Endometrium (tissue), 2 donors: ENCODE results near the gene TAF6.
"Not testable (repeated sequence)": the region's sequence is repeated elsewhere in the genome, so short reads cannot be mapped to it uniquely, and the experiment has no call there.

Experiments
- FAIRE-seq: peaks from 2 replicates; lab custom pipeline; 2012; peaks lifted over from hg19 to GRCh38; lab: Jason Lieb, UNC
- donor health status: control.
- donor health status: control.

TAF6 gene

DNA sequence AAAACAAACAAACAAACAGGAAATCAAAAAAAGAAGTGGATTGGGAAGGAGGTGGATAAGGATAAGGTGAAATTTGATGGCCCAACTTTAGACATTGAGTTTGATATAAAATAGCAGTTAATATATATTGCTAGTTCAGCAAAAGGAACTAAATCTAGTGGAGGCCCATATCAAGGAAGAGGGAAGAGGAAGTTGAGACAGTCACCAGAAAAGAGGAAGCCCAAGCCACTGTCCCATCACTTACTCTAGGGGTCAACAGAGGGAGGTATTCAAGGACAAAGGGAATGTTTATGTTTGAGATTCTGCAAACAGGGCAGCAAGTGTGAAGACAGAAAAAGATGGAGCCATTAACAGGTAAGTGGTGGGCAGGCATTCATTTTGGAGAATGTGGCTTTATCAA is 33.2 kb upstream of the TAF6 start:
- FAIRE-seq = no peak

DNA sequence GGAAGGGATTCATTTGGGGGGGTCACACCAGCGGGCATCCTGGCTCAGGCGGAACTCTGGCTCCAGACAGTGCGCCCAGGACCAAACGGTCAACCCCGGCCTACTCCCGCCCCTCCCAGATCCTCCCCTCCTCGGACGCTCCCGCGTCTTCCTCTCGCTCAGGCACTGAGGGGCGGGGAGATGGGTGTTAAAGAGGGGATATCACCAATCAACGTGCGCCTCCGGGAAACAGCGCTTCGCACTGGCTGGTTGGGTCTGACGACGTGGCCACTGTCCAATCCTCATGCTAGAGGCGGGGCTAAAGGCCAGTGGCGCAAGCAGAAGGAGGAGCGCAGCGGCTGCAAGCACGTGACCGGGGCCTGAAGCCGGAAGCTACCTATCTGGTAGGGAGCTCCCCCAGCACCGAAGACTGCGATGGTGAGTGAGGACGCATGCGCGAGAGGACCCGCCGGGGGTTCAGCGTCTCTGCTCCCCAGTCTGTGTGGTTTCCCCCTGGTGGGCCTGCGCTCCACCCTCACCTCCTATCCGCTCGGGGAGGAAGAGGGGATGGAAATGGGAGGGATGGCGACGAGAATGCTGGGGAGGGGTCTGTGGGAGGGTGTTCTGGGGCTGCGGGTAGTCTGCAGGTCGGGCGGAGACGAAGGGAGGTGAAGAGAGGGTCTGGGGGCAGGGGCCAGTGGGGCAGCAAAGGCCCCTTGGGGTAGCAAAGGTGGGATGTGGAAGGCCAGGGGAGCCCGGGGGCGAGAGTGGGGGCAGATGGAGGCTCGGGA is 29.6 kb upstream of the TAF6 start, which contains the start of gene LAMTOR4:
TSS of gene LAMTOR4 (plus strand) at position 360 of the 770 bp plus-strand sequence. CDS start at position 415, 55 bp downstream.
- FAIRE-seq = peak; percentile 97

DNA sequence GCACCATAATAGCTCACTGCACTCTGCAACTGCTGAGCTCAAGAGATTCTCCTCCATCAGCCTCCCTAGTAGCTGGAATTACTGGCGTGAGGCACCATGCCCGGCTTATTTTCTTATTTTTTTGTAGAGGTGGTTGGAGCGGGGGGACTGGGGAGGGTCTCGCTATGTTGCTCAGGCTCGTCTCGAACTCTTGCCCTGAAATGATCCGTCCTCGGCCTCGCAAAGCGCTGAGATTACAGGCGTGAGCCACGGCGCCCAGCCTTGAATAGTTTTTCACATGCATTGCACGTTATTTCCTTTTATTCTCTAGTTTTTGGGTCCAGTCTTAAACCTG is 29.0 kb upstream of the TAF6 start:
- no peak for FAIRE-seq

DNA sequence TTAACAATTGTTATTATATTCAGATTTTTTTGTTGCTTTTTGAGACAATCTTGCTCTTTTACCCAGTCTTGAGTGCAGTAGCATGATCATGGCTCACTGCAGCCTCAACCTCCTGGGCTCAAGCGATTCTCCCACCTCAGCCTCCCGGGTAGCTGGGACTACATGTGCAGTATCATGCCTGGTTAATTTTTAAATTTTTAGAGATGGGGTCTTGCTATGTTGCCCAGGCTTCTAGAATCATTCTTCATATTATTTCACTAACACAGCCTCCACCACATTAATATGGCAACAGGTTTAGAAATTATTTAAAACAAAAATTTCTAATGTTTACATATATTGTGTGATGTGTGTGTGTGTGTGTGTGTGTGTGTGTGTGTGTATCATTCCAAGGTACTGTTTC is 28.1 kb upstream of the TAF6 start:
- FAIRE-seq = no peak

DNA sequence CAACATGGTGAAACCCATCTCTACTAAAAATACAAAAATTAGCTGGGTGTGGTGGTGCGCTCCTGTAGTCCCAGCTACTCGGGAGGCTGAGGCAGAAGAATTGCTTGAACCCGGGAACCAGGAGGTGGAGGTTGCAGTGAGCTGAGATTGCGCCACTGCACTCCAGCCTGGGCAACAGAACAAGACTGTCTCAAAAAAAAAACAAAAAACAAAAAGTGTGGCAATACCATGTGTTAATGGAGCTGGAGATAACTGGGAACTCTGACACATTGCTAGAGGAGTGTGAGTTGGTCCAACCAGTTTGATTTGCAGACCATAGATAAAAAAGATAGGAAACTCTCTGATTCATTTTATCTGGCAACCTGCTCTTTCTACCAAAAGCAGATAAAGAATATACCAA is 27.2 kb upstream of the TAF6 start:
- not testable (repeated sequence) for FAIRE-seq

DNA sequence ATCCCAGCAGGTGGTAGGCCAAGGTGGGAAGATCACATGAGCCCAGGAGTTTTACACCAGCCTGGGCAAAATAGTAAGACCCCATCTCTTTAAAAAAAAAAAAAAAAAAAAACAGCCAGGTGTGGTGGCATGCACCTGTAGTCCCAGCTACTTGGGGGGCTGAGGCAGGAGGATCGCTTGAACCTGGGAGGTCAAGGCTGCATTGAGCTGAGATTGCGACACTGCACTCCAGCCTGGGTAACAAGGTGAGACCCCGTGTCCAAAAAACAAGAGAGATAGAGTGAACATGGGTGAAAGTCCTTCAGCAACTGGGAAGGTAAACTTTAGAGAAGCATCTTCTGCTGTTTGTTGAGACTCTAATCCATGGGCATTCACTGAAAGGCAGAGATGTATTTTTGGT is 23.3 kb upstream of the TAF6 start:
- FAIRE-seq = no peak

DNA sequence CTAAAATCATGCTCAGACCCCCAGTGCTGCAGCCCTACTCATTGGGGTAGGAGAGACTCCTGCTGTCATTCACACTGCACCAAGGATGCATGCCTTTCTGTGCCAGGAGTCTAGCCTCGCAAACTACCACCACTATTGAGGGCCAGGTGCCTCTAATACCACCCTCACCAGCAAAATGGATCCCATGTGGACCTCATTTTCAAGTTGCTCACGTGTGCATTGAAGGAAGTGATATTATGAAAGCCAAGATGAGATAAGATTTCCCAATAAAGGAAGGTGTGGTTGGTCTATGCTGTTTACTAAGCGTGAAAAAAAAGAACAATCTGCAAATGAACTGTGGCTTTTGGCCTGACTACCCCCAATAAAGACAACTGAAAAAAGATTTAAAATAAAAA is 22.4 kb upstream of the TAF6 start:
- FAIRE-seq = no peak

DNA sequence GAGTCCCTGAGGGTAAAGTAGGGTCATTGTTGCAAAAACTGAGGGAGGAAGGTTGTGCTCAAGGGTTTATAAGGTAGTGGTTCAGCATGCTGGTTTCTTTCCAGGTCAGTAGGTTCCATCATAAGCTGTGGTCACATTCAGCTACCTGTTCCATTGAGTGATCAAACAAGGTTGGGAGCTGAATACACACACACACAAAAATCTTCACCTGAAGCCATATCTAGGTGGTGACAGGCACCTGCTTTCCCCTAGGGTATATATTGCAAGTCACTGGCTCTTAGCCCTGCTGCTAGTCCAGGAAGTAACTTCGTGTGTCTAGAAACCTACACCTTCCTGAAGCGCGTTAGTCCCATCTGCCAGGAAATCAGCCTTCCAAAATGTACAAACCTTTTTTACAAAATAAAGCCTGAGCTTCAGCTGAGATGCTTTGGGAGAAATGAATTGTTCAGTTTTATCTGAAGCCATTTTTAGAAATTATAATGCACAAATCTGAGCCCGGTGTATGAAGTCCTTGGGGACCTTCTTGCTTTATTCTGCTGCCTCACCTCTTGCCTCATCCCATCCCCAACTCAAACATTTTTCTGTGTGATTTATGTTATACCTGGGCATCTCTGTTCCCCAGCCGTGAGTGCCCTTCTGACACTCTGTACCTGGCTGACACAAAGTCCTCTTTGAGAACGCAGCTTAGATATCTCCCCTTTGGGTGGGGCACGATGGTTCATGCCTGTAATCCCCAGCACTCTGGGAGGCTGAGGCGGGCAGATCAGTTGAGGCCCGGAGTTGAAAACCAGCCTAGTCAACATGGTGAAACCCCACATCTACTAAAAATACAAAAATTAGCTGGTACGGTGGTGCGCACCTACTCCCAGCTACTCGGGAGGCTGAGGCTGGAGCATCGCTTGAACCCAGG is 18.9 kb upstream of the TAF6 start:
- FAIRE-seq = no peak

DNA sequence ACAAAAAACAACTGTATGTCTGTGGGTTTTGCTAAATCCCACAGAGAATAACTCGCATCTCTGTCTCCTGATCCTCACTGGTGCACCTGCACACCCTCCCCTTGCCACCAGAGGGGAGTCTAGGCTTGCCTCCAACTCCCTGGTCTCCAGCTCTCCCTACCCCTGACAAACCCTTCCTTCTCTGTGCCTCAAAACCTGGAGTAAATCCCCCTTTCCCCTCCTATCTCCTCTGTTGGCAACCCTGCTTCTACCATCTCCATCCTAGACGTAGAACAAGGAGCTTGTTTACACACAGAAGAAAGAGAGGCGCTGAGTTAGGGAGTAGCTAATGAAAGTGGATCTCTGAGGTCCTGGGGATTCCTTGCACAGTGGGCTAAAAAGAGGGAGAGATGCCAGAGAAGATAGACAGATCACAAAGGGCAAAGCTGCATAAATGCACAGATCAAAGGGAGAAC is 13.6 kb upstream of the TAF6 start:
- FAIRE-seq = no peak

DNA sequence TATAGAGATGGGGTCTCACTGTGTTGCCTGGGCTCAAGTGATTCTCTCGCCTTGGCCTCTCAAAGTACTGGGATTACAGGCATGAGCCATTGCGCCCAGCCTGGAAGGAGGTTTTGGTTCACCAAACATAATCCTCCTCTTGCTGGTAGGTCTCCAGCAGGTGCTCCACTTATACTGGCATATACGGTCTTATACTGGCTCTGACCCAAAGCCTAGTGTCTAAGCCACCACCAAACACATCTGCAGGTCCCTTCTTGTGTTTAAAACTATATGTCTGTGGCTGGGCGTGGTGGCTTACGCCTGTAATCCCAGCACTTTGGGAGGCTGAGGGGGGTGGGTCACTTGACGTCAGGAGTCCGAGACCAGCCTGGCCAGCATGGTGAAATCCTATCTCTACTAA is 13.0 kb upstream of the TAF6 start:
- no peak for FAIRE-seq

DNA sequence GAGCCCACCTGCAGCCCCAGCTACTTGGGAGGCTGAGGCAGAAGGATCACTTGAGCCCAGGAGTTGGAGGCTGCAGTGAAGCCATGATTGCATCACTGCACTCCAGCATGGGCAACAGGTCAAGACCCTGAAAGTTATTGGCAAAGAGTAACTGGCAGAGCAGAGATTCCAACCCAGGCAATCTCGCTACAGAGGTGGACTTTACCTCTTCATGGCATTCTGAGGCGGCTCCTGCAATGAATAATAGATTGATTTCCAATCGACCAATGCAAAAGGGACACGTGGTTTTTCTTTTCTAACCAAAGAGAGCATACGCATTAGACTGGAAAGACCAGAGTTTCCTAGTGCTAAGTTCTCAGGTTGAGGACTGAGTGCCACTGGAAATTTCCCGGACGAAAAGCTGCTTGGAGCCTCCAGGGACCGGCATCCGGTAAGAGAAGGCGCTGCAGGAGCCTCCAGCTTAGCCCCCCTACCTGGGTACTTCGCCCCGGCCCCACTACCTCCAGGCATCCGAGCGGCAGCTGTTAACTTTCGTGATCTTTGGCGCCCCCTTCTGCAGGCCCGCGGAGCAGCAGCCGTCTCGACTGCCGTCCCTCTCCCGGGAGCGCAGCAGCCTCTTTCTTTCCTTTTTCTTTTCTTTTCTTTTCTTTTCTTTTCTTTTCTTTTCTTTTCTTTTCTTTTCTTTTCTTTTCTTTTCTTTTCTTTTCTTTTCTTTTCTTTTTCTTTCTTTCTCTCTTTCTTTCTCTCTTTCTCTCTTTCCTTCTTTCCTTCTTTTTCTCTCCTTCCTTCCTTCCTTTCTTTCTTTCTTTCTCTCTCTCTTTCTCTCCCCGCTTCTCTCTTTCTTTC is 11.7 kb upstream of the TAF6 start:
- FAIRE-seq = no peak

DNA sequence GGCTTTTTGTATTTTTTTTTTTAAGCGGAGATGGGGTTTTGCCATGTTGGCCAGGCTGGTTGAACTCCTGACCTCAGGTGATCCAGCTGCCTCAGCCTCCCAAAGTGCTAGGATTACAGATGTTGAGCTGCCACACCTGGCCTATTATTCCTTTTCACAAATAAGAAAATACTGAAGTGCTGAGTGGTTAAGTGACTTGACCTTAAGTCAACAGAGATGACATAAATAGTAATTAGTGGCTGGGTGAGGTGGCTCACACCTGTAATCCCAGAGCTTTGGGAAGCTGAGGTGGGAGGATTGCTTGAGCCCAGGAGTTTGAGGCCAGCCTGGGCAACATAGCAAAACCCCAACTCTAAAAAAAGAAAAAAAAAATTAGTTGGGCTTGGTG is 11.1 kb upstream of the TAF6 start:
- FAIRE-seq = not testable (repeated sequence)

DNA sequence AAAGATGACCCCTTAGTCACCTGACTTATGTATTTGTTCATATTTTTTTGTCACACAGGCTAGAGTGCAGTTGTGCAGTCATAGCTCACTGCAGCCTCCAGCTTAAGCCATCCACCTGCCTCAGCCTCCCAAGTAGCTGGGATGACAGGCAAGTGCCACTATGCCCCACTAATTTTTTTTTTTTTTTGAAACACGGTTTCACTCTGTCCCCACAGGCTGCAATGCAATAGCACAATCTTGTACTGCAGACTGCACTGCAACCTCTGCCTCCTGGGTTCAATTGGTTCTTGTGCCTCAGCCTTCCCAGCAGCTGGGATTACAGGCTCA is 9.4 kb upstream of the TAF6 start:
- no peak for FAIRE-seq

DNA sequence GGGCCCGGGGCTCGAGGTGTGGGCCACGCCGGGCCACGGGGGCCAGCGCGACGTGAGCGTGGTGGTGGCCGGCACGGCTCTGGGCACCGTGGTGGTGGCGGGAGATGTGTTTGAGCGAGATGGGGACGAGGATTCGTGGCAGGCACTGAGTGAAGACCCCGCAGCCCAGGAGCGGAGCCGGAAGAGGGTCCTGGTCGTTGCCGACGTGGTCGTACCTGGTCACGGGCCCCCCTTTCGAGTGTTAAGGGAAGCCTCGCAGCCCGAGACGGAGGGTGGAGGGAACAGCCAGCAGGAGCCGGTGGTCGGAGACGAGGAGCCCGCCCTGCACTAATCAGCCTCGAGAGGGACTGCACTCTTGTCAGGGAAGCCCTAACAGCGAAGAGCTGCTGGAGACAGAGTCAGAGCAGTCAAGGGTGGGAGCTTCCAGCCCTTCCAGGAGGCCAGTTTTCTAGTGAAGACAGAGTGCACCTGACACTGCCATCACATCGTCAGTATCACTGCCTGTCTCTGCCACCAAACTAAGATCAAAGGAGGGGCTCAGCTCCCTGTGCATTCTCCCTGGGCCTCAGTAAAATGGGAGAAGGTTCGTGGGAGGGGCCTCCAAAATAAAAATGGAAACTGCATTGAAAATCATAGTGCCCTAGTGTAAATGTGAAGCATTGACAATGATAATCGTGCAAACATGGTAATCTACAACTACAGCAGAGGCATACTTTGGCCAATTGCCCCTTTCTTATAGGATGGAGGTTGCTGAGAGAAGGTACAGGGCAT is 8.9 kb upstream of the TAF6 start:
- FAIRE-seq = no peak

DNA sequence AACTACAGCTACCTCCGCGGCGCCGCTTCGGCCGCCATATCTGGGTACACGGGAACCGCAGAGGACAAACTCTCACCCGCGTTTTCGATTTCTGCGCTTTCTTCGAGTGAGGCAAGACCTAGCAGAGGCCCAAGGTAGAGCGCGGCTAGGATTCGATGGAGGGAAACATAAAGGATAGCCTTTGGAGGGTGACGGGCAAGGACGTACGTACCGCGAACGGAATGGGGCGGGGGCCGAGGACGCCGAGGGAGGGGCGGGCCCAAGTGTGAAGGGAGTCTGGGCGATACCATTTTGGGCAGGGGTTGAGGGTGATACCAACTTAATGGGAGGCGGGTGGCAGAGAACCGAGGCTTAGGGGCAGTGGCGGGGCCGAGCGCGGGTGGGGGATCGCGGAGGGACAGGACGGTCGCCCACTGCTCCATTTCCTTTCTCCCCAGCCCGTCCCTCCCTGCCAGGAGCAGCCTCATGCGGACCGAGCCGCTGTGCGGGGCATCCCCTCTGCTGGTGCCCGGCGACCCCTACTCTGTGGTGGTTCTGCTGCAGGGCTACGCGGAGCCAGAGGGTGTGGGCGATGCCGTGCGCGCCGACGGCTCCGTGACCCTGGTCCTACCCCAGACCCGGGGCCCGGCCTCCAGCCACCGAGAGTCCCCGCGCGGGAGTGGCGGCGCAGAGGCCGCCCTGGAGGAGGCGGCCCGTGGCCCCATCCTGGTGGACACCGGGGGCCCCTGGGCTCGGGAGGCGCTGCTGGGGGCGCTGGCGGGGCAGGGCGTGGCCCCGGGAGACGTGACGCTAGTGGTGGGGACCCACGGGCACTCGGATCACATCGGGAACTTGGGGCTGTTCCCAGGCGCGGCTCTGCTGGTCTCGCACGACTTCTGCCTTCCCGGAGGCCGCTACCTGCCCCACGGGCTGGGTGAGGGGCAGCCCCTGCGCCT is 8.0 kb upstream of the TAF6 start, which contains the start of gene MBLAC1:
TSS of gene MBLAC1 (plus strand) at position 37 of the 935 bp plus-strand sequence. CDS start at position 466, 429 bp downstream.
- FAIRE-seq = no peak

DNA sequence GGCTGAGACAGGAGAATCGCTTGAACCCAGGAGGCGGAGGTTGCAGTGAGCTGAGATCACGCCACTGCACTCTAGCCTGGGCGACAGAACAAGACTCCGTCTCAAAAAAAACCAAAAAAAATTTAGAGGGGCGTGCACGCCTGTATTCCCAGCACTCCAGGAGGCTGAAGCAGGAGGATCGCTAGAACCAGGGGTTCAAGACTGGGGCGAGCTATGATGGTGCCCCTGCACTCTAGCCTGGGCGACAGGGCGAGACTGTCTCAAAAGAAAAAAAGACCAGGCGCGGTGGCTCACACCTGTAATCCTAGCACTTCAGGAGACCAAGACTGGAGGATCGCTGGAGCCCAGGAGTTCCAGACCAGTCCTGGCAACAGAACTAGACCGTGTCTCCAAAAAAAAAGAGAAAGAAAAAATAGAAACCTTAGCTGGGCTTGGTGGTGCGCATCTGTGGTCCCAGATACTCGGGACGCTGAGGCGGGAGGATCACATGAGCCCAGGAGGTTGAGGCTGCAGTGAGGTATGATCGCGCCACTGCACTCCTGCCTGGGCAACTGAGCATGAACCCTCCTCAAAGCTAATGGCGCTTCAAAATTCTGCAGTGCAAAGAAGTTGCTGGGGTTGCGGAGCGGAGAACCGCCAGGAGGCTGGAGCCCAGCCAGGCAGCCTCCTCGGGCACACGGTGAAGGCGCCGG is 7.2 kb upstream of the TAF6 start:
- no peak for FAIRE-seq

DNA sequence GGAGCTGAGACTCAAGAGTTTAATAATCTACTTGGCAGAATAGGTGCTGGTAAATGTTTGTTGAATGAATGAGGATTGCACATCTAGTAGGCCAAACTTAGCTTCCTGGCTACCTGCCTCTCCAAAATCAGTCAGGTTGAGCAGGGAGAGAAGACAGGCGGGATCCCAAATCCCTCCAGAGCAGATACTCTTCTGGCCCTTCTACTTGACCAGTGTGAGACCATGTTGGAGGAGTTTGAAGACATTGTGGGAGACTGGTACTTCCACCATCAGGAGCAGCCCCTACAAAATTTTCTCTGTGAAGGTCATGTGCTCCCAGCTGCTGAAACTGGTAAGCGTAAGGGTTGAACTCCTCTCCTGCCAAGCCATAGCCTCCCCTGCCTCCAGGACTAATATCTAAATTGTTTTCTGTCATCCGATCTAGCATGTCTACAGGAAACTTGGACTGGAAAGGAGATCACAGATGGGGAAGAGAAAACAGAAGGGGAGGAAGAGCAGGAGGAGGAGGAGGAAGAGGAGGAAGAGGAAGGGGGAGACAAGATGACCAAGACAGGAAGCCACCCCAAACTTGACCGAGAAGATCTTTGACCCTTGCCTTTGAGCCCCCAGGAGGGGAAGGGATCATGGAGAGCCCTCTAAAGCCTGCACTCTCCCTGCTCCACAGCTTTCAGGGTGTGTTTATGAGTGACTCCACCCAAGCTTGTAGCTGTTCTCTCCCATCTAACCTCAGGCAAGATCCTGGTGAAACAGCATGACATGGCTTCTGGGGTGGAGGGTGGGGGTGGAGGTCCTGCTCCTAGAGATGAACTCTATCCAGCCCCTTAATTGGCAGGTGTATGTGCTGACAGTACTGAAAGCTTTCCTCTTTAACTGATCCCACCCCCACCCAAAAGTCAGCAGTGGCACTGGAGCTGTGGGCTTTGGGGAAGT is 5.4 kb upstream of the TAF6 start:
- no peak for FAIRE-seq

DNA sequence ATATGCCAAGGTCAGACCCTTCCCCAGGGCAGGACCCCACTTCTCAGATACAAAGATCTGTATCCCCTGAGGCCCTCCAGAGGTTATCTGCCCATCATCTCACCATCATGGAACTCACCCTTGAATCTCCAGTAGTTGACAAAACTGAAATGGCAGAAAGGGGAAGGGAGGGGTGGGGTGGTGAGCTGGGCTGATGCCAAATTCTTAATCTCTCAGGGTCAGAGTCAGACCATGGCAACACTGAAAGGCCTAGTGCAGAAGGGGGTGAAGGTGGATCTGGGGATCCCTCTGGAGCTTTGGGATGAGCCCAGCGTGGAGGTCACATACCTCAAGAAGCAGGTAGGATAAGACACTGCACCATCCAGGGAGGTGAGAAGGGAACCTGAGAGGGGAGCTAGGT is 3.4 kb upstream of the TAF6 start:
- FAIRE-seq = no peak

DNA sequence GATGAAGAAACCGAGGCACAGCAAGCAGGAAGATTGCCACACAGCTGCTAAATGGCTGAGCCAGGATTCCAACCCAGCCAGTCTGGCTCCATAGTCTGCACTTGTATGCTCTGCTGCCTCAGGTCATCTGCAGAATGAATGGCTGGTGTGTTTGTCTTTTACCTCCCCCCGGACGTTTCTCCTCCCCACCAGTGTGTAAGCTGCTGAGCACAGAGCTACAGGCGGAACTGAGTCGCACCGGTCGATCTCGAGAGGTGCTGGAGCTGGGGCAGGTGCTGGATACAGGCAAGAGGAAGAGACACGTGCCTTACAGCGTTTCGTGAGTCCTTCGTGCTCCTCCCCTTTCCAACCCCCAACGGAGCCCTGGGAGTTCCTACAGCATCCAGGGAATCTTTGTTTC is 2.9 kb upstream of the TAF6 start:
- FAIRE-seq = no peak
